ENCODE data around the gene MMP24OS. TPM values are rescaled to one million over a fixed set of nuclear protein-coding genes. Genes with fewer than 3 reads are reported as not detected.

MMP24OS gene
- total RNA-seq, 1 experiment from 2014 or later = 59.6 TPM

DNA sequence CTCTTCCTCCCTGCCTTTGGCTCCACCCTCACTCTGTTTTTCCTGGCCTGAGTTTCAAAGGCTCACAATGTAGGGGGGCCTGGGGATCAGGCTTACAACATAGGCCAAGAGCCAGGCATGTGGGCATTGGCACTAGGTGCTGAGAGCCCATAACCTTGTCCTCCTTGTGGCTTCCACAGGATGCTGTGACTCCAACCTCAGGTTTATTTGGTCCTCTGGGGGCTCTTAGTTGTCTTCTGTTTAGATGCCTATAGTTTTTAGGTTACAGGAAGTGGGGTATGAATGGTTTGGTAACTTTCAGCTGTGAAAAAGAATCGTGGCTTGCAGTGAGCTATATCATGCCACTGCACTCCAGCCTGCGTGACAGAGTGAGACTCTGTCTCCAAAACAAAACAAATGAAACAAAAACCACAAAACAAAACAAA lies 25.9 kb downstream of the MMP24OS start:
- ChIA-PET RAD21 (ENCODE audit: low non-redundant PET in 1 of 2, low total read pairs in 2 of 2, uncharacterized antibody in 2 of 2, unreplicated experiment in 2 of 2) (no interaction called here), POLR2A (no interaction called here), CTCF (no interaction called here)
- Histone ChIP-seq H3K27me3 (ENCODE audit: insufficient read depth, low read length) (no peaks in the 10 kb centered on the region), H3K9me3 (ENCODE audit: control insufficient read depth in 1 of 2, insufficient read depth in 1 of 2, low read depth in 1 of 2, low read length in 2 of 2) (no peaks in the 10 kb centered on the region), H3K4me1 (ENCODE audit: control insufficient read depth in 1 of 2, insufficient read depth in 2 of 2, low read length in 2 of 2) (peaks cover 0 to 3% of the 10 kb centered on the region in 2 experiments; a peak in 1 of 4 replicates), H3K27ac (ENCODE audit: low read depth, low read length) (no peak overlapping the region), H3K4me2 (ENCODE audit: low read length) (no peak overlapping the region), H3K79me2 (ENCODE audit: insufficient read depth, low read length) (no peaks in the 10 kb centered on the region), H3K9me2 (ENCODE audit: insufficient read depth) (no peaks in the 10 kb centered on the region), H2AFZ (ENCODE audit: low read depth, low read length, poor library complexity, severe bottlenecking) (no peak overlapping the region), H3K9ac (ENCODE audit: low read length) (no peak overlapping the region), H4K20me1 (ENCODE audit: insufficient read depth) (no peaks in the 10 kb centered on the region), H3K4me3 (replicated peaks in 1 of 2; ENCODE audit: low read depth in 1 of 2, low read length in 2 of 2) (no peak overlapping the region), H3K36me3 (ENCODE audit: control insufficient read depth in 1 of 2, insufficient read depth in 2 of 2, low read length in 2 of 2) (no peaks in the 10 kb centered on the region)
- ATAC-seq (no peak), DNase-seq (ENCODE audit: low read depth, low spot score) (no peak)
- TF ChIP-seq POLR2AphosphoS5 (IDR thresholded peaks at IDR 0.05; ENCODE audit: low read depth, low read length) = no peak
- TF ChIP-seq ELF1 (IDR thresholded peaks at IDR 0.05; ENCODE audit: borderline replicate concordance, low read depth) = no peak
- no peak for TF ChIP-seq CBX3 (IDR thresholded peaks at IDR 0.05; ENCODE audit: low read depth)
- no peak for TF ChIP-seq ZFX (IDR thresholded peaks at IDR 0.05)
- TF ChIP-seq EGR1 (IDR thresholded peaks at IDR 0.05; ENCODE audit: low read depth) = no peak
- TF ChIP-seq ZNF274 (IDR thresholded peaks at IDR 0.05; ENCODE audit: low read depth, low read length) = no peak
- no peak for TF ChIP-seq FOSL1 (IDR thresholded peaks at IDR 0.05; ENCODE audit: low read depth)
- TF ChIP-seq, protein P1, sequence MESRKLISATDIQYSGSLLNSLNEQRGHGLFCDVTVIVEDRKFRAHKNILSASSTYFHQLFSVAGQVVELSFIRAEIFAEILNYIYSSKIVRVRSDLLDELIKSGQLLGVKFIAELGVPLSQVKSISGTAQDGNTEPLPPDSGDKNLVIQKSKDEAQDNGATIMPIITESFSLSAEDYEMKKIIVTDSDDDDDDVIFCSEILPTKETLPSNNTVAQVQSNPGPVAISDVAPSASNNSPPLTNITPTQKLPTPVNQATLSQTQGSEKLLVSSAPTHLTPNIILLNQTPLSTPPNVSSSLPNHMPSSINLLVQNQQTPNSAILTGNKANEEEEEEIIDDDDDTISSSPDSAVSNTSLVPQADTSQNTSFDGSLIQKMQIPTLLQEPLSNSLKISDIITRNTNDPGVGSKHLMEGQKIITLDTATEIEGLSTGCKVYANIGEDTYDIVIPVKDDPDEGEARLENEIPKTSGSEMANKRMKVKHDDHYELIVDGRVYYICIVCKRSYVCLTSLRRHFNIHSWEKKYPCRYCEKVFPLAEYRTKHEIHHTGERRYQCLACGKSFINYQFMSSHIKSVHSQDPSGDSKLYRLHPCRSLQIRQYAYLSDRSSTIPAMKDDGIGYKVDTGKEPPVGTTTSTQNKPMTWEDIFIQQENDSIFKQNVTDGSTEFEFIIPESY (IDR thresholded peaks at IDR 0.05; ENCODE audit: extremely low read depth, insufficient replicate concordance, low read length) = no peak
- TF ChIP-seq, protein P2, sequence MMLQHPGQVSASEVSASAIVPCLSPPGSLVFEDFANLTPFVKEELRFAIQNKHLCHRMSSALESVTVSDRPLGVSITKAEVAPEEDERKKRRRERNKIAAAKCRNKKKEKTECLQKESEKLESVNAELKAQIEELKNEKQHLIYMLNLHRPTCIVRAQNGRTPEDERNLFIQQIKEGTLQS (IDR thresholded peaks at IDR 0.05) = no peak
- TF ChIP-seq YY1 (IDR thresholded peaks at IDR 0.05; ENCODE audit: extremely low read depth, insufficient replicate concordance, low read depth, low read length) = no peak
- no peak for TF ChIP-seq CEBPB (IDR thresholded peaks at IDR 0.05; ENCODE audit: low read depth)
- TF ChIP-seq, protein P3, sequence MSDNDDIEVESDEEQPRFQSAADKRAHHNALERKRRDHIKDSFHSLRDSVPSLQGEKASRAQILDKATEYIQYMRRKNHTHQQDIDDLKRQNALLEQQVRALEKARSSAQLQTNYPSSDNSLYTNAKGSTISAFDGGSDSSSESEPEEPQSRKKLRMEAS (IDR thresholded peaks at IDR 0.05) = no peak
- no peak for TF ChIP-seq SP1 (IDR thresholded peaks at IDR 0.05; ENCODE audit: low read depth)
- TF ChIP-seq EZH2phosphoT487 (IDR thresholded peaks at IDR 0.05; ENCODE audit: borderline replicate concordance) = no peak
- no peak for TF ChIP-seq RAD21 (IDR thresholded peaks at IDR 0.05; ENCODE audit: low read depth)
- TF ChIP-seq TCF7L2 (IDR thresholded peaks at IDR 0.05; ENCODE audit: borderline replicate concordance, extremely low read depth, insufficient read depth, insufficient read length) = no peak
- TF ChIP-seq POLR2A (IDR thresholded peaks at IDR 0.05; ENCODE audit: borderline replicate concordance, extremely low read depth, insufficient read depth, insufficient read length) = no peak
- TF ChIP-seq SRF (IDR thresholded peaks at IDR 0.05; ENCODE audit: low read depth) = no peak
- intact Hi-C loops (cut with micrococcal nuclease) = no loop called here
- BruUV-seq (replicated peaks) = no TSS peak

Measured in HCT116 (cell line).